Caco-2 (cell line): ENCODE measurements around the gene OR51I1. TPM values are rescaled to one million over a fixed set of nuclear protein-coding genes. Genes with fewer than 3 reads are reported as not detected.

Experiments used
- BruUV-seq: library from RNA; stranded (reverse); fragments of 400-500 nt; replicated peaks from 2 replicates; lab custom pipeline; 2021; lab: Mats Ljungman, UMichigan
- CTCF ChIA-PET: fragments of 300-600 bp; sonication (Branson Sonifier 250); formaldehyde crosslinking; loops from one replicate; lab custom pipeline; 2022; ENCODE audit warnings: antibody characterized with exemption; lab: Charles Lee
- POLR2A ChIA-PET: fragments of 300-600 bp; sonication (Branson Sonifier 250); formaldehyde crosslinking; loops from one replicate; lab custom pipeline; 2022; ENCODE audit warnings: antibody characterized with exemption; lab: Charles Lee
- DNase-seq, 2 experiments: peaks; one replicate each; pipeline versions ENCODE4 v3.0.0 to v3.0.0-alpha.2; 2020 to 2022
- H3K27me3 ChIP-seq: replicated peaks from 2 replicates; pipeline ENCODE4 v1.6.0; 2011; ENCODE audit warnings: low read length; ENCODE audit not compliant: control insufficient read depth, insufficient read depth
- H3K36me3 ChIP-seq: 2 replicates; pipeline ENCODE4 v1.5.1; 2011; ENCODE audit warnings: low read length; ENCODE audit not compliant: control insufficient read depth, insufficient read depth
- H3K4me1 ChIP-seq: fragments of 250-450 bp; sonication (Bioruptor Pico); 2 replicates; pipeline ENCODE4 v1.5.1; 2020; ENCODE audit warnings: mild to moderate bottlenecking
- H3K4me3 ChIP-seq: 2 replicates; pipeline ENCODE4 v1.5.1; 2011; ENCODE audit warnings: low read depth, mild to moderate bottlenecking, control low read depth, low read length
- H3K9me3 ChIP-seq: fragments of 250-450 bp; sonication (Bioruptor Pico); 2 replicates; pipeline ENCODE4 v1.5.1; 2020; ENCODE audit warnings: mild to moderate bottlenecking, moderate library complexity
- H3K27ac Mint-ChIP-seq: one replicate; pipeline ENCODE4 v1.8.0; 2022; ENCODE audit warnings: mixed read lengths; ENCODE audit not compliant: unreplicated experiment
- H3K27me3 Mint-ChIP-seq: one replicate; pipeline ENCODE4 v1.8.0; 2022; ENCODE audit warnings: mixed read lengths; ENCODE audit not compliant: insufficient read depth, unreplicated experiment
- H3K36me3 Mint-ChIP-seq: one replicate; pipeline ENCODE4 v1.8.0; 2022; ENCODE audit warnings: mild to moderate bottlenecking, mixed read lengths; ENCODE audit not compliant: insufficient read depth, unreplicated experiment
- H3K4me1 Mint-ChIP-seq: one replicate; pipeline ENCODE4 v1.8.0; 2022; ENCODE audit warnings: low read depth, mixed read lengths; ENCODE audit not compliant: unreplicated experiment
- H3K4me3 Mint-ChIP-seq: one replicate; pipeline ENCODE4 v1.8.0; 2022; ENCODE audit warnings: mild to moderate bottlenecking, moderate library complexity, mixed read lengths; ENCODE audit not compliant: unreplicated experiment
- H3K9me3 Mint-ChIP-seq: one replicate; pipeline ENCODE4 v1.8.0; 2022; ENCODE audit warnings: mixed read lengths; ENCODE audit not compliant: unreplicated experiment
- intact Hi-C: fragments of 100-400 bp; cut with micrococcal nuclease; formaldehyde crosslinking; loops from one replicate; pipeline ENCODE4 v1.10.0; 2022; ENCODE audit not compliant: unreplicated experiment
- total RNA-seq: library from RNA; stranded (reverse); gene quantifications from 2 replicates; pipeline ENCODE4 v1.2.3, GENCODE V29; 2022
- TF ChIP-seq, protein P1 (sequence below), 2 experiments: fragments of 200-600 bp in 1 of 2; IDR thresholded peaks; 1 replicate in 1 of 2; 2 replicates in 1 of 2; pipeline versions ENCODE4 v1.5.1 to v1.8.0; 2011 to 2022; ENCODE audit warnings: antibody characterized with exemption in 1 of 2, control low read depth in 1 of 2, inconsistent platforms in 1 of 2, low read depth in 1 of 2, low read length in 1 of 2, mild to moderate bottlenecking in 1 of 2, moderate library complexity in 1 of 2; ENCODE audit not compliant: insufficient read depth in 1 of 2, severe bottlenecking in 1 of 2, unreplicated experiment in 1 of 2

OR51I1 gene
- total RNA-seq, 1 experiment from 2014 or later = not detected

DNA sequence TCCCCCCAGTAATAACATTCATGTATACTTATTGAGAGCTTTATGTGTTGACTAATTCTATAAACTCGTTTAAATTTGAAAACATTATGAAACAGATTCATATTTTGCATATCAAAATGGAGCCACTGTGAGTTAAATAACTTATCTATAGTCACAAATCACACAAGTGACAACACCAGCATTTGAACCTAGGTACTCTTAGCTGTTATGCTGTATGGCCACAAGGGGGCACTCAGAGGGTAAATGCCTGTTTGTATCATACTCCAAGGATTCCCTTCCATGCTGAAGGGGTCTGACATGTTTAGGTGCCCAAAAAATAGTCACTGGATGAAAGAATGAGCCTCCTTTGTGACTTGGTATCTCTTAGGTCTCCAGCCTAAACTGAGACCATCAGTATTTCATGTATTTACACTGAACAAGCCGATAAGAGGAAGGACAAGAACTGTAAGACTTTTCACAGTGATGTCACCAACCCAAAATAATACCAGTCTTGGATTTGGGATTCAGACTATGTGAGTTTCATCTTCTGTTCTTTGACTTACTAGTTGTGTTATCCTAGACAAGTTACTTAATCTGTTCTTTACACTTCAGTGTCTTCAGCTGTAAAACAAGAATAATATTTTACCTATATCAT is 35.0 kb upstream of the OR51I1 start:
- H3K4me1 ChIP-seq = no peaks in the 10 kb centered on the region
- no peak overlapping the region for H3K27ac Mint-ChIP-seq
- no peaks in the 10 kb centered on the region for H3K36me3 ChIP-seq
- TF ChIP-seq, protein P1, sequence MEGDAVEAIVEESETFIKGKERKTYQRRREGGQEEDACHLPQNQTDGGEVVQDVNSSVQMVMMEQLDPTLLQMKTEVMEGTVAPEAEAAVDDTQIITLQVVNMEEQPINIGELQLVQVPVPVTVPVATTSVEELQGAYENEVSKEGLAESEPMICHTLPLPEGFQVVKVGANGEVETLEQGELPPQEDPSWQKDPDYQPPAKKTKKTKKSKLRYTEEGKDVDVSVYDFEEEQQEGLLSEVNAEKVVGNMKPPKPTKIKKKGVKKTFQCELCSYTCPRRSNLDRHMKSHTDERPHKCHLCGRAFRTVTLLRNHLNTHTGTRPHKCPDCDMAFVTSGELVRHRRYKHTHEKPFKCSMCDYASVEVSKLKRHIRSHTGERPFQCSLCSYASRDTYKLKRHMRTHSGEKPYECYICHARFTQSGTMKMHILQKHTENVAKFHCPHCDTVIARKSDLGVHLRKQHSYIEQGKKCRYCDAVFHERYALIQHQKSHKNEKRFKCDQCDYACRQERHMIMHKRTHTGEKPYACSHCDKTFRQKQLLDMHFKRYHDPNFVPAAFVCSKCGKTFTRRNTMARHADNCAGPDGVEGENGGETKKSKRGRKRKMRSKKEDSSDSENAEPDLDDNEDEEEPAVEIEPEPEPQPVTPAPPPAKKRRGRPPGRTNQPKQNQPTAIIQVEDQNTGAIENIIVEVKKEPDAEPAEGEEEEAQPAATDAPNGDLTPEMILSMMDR (IDR thresholded peaks at IDR 0.05; ENCODE audit: insufficient read depth in 1 of 2, low read depth in 1 of 2, low read length in 1 of 2, severe bottlenecking in 1 of 2, unreplicated experiment in 1 of 2) = peak; percentile 67 to 71
- no peaks in the 10 kb centered on the region for H3K4me1 Mint-ChIP-seq
- no peaks in the 10 kb centered on the region for H3K36me3 Mint-ChIP-seq
- no peaks in the 10 kb centered on the region for H3K9me3 Mint-ChIP-seq
- H3K4me3 ChIP-seq = no peak overlapping the region
- H3K27me3 ChIP-seq = no peaks in the 10 kb centered on the region
- CTCF ChIA-PET = interaction anchor here (0.6 to 0.7 kb wide), 2 partner anchors 124 to 138 kb away, joined by 3 read pairs; no protein-coding TSS in a partner anchor
- H3K9me3 ChIP-seq = no peaks in the 10 kb centered on the region
- H3K4me3 Mint-ChIP-seq = no peak overlapping the region
- peak in 1 of 2 experiments; percentile 43 for DNase-seq
- no peaks in the 10 kb centered on the region for H3K27me3 Mint-ChIP-seq
- POLR2A ChIA-PET = no interaction called here
- BruUV-seq = no TSS peak
- intact Hi-C loops = loop anchor here (2.0 to 10.0 kb wide), 2 partner anchors 236 to 418 kb away; partner anchors contain the start of gene OR52E5

DNA sequence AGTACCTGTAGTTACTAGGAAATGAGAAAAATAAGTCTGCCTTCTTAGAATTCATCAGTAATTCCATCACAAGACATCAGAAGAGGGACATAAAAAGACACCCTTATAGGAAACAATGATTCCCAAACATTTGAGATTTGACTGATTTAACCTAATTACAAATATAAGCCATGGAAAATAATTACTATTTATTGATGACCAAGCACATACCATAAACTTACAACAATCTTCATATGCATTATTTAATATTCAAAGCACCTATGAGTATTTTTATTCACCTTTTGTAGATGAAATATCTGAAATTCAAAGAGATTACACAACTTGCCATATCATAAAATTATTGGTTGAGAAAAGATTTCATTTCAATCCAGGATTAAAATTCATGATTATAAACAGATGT is 32.6 kb upstream of the OR51I1 start:
- H3K36me3 ChIP-seq = no peaks in the 10 kb centered on the region
- ChIA-PET POLR2A (no interaction called here), CTCF (no interaction called here)
- no peaks in the 10 kb centered on the region for H3K36me3 Mint-ChIP-seq
- peaks cover 10% of the 10 kb centered on the region for H3K27me3 Mint-ChIP-seq
- TF ChIP-seq, protein P1 (IDR thresholded peaks at IDR 0.05; ENCODE audit: insufficient read depth in 1 of 2, low read depth in 1 of 2, low read length in 1 of 2, severe bottlenecking in 1 of 2, unreplicated experiment in 1 of 2) = no peak
- no peak overlapping the region for H3K4me3 ChIP-seq
- intact Hi-C loops = loop anchor here (10.0 kb wide), 1 partner anchor 421 kb away; the partner anchor contains the start of gene OR52E5
- H3K27ac Mint-ChIP-seq = no peak overlapping the region
- H3K9me3 Mint-ChIP-seq = no peaks in the 10 kb centered on the region
- H3K4me3 Mint-ChIP-seq = no peak overlapping the region
- no peak for DNase-seq
- no TSS peak for BruUV-seq
- H3K27me3 ChIP-seq = no peaks in the 10 kb centered on the region
- H3K9me3 ChIP-seq = no peaks in the 10 kb centered on the region
- no peaks in the 10 kb centered on the region for H3K4me1 ChIP-seq
- H3K4me1 Mint-ChIP-seq = no peaks in the 10 kb centered on the region

DNA sequence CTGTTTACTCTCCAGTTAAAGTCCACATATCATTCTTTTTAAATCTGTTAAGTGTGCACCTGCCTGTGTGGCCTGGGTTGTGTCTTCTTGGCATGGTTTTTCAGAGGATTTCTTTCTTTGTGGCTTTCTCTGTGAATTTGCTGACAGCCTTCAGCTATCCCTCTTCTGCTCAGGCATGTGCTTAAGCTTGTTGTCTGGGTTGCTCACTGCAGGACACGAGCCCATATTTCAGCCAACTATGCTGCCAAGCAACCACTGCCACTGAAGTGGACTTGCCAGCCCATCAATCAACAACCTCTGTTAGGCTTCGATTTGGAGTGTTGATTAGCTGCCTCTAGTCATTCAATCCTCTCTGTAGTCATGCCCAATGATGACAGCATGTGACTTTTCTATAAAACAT is 26.2 kb upstream of the OR51I1 start:
- Mint-ChIP-seq H3K36me3 (no peaks in the 10 kb centered on the region), H3K4me1 (no peaks in the 10 kb centered on the region), H3K9me3 (no peaks in the 10 kb centered on the region), H3K27me3 (peaks cover 14% of the 10 kb centered on the region), H3K4me3 (no peak overlapping the region), H3K27ac (no peak overlapping the region)
- no peak for DNase-seq
- H3K4me1 ChIP-seq = no peaks in the 10 kb centered on the region
- no peaks in the 10 kb centered on the region for H3K36me3 ChIP-seq
- POLR2A ChIA-PET = no interaction called here
- no peaks in the 10 kb centered on the region for H3K27me3 ChIP-seq
- H3K4me3 ChIP-seq = no peak overlapping the region
- H3K9me3 ChIP-seq = no peaks in the 10 kb centered on the region
- no TSS peak for BruUV-seq
- TF ChIP-seq, protein P1 (IDR thresholded peaks at IDR 0.05; ENCODE audit: insufficient read depth in 1 of 2, low read depth in 1 of 2, low read length in 1 of 2, severe bottlenecking in 1 of 2, unreplicated experiment in 1 of 2) = no peak
- CTCF ChIA-PET = no interaction called here
- intact Hi-C loops = no loop called here
